HEK293T (cell line): ENCODE data around the gene SUMO2.

Source experiments
- BHLHE40 ChIP-seq: fragments of 450-650 bp; IDR thresholded peaks from 2 replicates; pipeline ENCODE4 v1.6.1; 2016; ENCODE audit warnings: mild to moderate bottlenecking, moderate library complexity, borderline replicate concordance
- CTBP1 ChIP-seq: fragments of 450-650 bp; IDR thresholded peaks from 2 replicates; pipeline ENCODE4 v1.6.1; 2016; ENCODE audit warnings: borderline replicate concordance
- ELF4 ChIP-seq: fragments of 450-650 bp; IDR thresholded peaks from 2 replicates; pipeline ENCODE4 v1.6.1; 2017; ENCODE audit warnings: antibody characterized with exemption
- FOXA1 ChIP-seq: fragments of 450-650 bp; IDR thresholded peaks from 2 replicates; pipeline ENCODE4 v1.6.1; 2016; ENCODE audit warnings: mild to moderate bottlenecking
- FOXK2 ChIP-seq: fragments of 450-650 bp; IDR thresholded peaks from 2 replicates; pipeline ENCODE4 v1.6.1; 2016; ENCODE audit warnings: mild to moderate bottlenecking
- HDGF ChIP-seq: fragments of 450-650 bp; IDR thresholded peaks from 2 replicates; pipeline ENCODE4 v1.6.1; 2017; ENCODE audit warnings: antibody characterized with exemption, borderline replicate concordance
- NFRKB ChIP-seq: fragments of 450-650 bp; IDR thresholded peaks from 2 replicates; pipeline ENCODE4 v1.6.1; 2016; ENCODE audit warnings: mild to moderate bottlenecking, moderate library complexity
- PKNOX1 ChIP-seq: fragments of 450-650 bp; IDR thresholded peaks from 2 replicates; pipeline ENCODE4 v1.6.1; 2016
- SP1 ChIP-seq: fragments of 450-650 bp; IDR thresholded peaks from 2 replicates; pipeline ENCODE4 v1.6.1; 2017
- SUZ12 ChIP-seq: fragments of 450-650 bp; IDR thresholded peaks from 2 replicates; pipeline ENCODE4 v1.6.1; 2016; ENCODE audit warnings: mild to moderate bottlenecking
- TARDBP ChIP-seq: fragments of 450-650 bp; IDR thresholded peaks from 2 replicates; pipeline ENCODE4 v1.6.1; 2016
- ZNF384 ChIP-seq: fragments of 450-650 bp; IDR thresholded peaks from 2 replicates; pipeline ENCODE4 v1.6.1; 2016

GRCh38 chr17:75159196-75160031 lies 23.3 kb downstream of the SUMO2 start:
- no peak for TF ChIP-seq HDGF
- TF ChIP-seq SP1: no peak
- no peak for TF ChIP-seq TARDBP
- TF ChIP-seq ZNF384: no peak
- no peak for TF ChIP-seq ELF4
- no peak for TF ChIP-seq FOXA1
- no peak for TF ChIP-seq NFRKB
- no peak for TF ChIP-seq SUZ12
- no peak for TF ChIP-seq CTBP1
- TF ChIP-seq PKNOX1: no peak
- no peak for TF ChIP-seq BHLHE40
- TF ChIP-seq FOXK2: no peak
